H9 (cell line): ENCODE results near the gene AQP9. TPM values are rescaled to one million over a fixed set of nuclear protein-coding genes. Genes with fewer than 3 reads are reported as not detected.

ENCODE experiments used
- DNase-seq: peaks from one replicate; pipeline ENCODE4 v3.0.0-alpha.2; 2017
- H2AFZ ChIP-seq: one replicate; pipeline ENCODE4 v1.6.1; 2013; ENCODE audit warnings: mild to moderate bottlenecking, low read length, control low read depth, moderate library complexity
- H2AK5ac ChIP-seq: 2 replicates; pipeline ENCODE4 v1.6.1; 2013; ENCODE audit warnings: low read length, control low read depth, mixed read lengths; ENCODE audit not compliant: insufficient read length
- H2BK120ac ChIP-seq: one replicate; pipeline ENCODE4 v1.6.1; 2013; ENCODE audit warnings: low read depth, mild to moderate bottlenecking, low read length, control low read depth, inconsistent platforms; ENCODE audit not compliant: poor library complexity, severe bottlenecking
- H2BK12ac ChIP-seq: 2 replicates; pipeline ENCODE4 v1.6.1; 2013; ENCODE audit warnings: low read length, control low read depth, mixed read lengths, low read depth; ENCODE audit not compliant: insufficient read length
- H2BK15ac ChIP-seq: 2 replicates; pipeline ENCODE4 v1.6.1; 2013; ENCODE audit warnings: low read depth, low read length, control low read depth
- H2BK20ac ChIP-seq: one replicate; pipeline ENCODE4 v1.6.1; 2013; ENCODE audit warnings: low read depth, mild to moderate bottlenecking, low read length, control low read depth, inconsistent platforms; ENCODE audit not compliant: poor library complexity, severe bottlenecking
- H2BK5ac ChIP-seq: 2 replicates; pipeline ENCODE4 v1.6.1; 2013; ENCODE audit warnings: low read length, control low read depth, mixed read lengths; ENCODE audit not compliant: insufficient read length
- H3K14ac ChIP-seq: 2 replicates; pipeline ENCODE4 v1.6.1; 2013; ENCODE audit warnings: low read length, control low read depth; ENCODE audit not compliant: insufficient read depth
- H3K18ac ChIP-seq: 2 replicates; pipeline ENCODE4 v1.6.1; 2013; ENCODE audit warnings: low read depth, mild to moderate bottlenecking, mixed read lengths, low read length, control low read depth; ENCODE audit not compliant: insufficient read length
- H3K23ac ChIP-seq: 2 replicates; pipeline ENCODE4 v1.6.1; 2013; ENCODE audit warnings: low read length, control low read depth, mixed read lengths, low read depth; ENCODE audit not compliant: insufficient read length
- H3K23me2 ChIP-seq: 2 replicates; pipeline ENCODE4 v1.6.1; 2013; ENCODE audit warnings: low read depth, mild to moderate bottlenecking, mixed read lengths, low read length, control low read depth; ENCODE audit not compliant: insufficient read length, poor library complexity, severe bottlenecking
- H3K27ac ChIP-seq: 2 replicates; pipeline ENCODE4 v1.5.1; 2013; ENCODE audit warnings: low read length, control low read depth, mixed read lengths, low read depth; ENCODE audit not compliant: insufficient read length
- H3K27me3 ChIP-seq: 2 replicates; pipeline ENCODE4 v1.6.1; 2013; ENCODE audit warnings: low read length, control low read depth, inconsistent platforms; ENCODE audit not compliant: insufficient read depth
- H3K4ac ChIP-seq: 2 replicates; pipeline ENCODE4 v1.6.1; 2013; ENCODE audit warnings: low read depth, mild to moderate bottlenecking, control low read depth, inconsistent platforms, low read length, moderate library complexity
- H3K4me1 ChIP-seq: 2 replicates; pipeline ENCODE4 v1.6.1; 2013; ENCODE audit warnings: low read length, control low read depth, inconsistent platforms; ENCODE audit not compliant: insufficient read depth
- H3K4me2 ChIP-seq: 2 replicates; pipeline ENCODE4 v1.6.1; 2013; ENCODE audit warnings: low read length, control low read depth, mixed read lengths; ENCODE audit not compliant: insufficient read length, insufficient read depth
- H3K56ac ChIP-seq: 2 replicates; pipeline ENCODE4 v1.6.1; 2013; ENCODE audit warnings: low read depth, mild to moderate bottlenecking, mixed read lengths, low read length, control low read depth; ENCODE audit not compliant: insufficient read length
- H3K79me1 ChIP-seq: 2 replicates; pipeline ENCODE4 v1.6.1; 2013; ENCODE audit warnings: low read depth, mild to moderate bottlenecking, moderate library complexity, low read length, control low read depth, inconsistent platforms; ENCODE audit not compliant: insufficient read depth, poor library complexity, severe bottlenecking
- H3K79me2 ChIP-seq: 2 replicates; pipeline ENCODE4 v1.6.1; 2013; ENCODE audit warnings: low read length, control low read depth, inconsistent platforms; ENCODE audit not compliant: insufficient read depth
- H3K9ac ChIP-seq: 2 replicates; pipeline ENCODE4 v1.6.1; 2013; ENCODE audit warnings: low read length, control low read depth, mixed read lengths; ENCODE audit not compliant: insufficient read length; ENCODE audit errors: extremely low read depth
- H3K9me3 ChIP-seq: one replicate; pipeline ENCODE4 v1.6.1; 2013; ENCODE audit warnings: low read depth, low read length, inconsistent platforms; ENCODE audit not compliant: control insufficient read depth
- H3T11ph ChIP-seq: one replicate; pipeline ENCODE4 v1.6.1; 2013; ENCODE audit warnings: mild to moderate bottlenecking, low read length, control low read depth, inconsistent platforms
- H4K20me1 ChIP-seq: one replicate; pipeline ENCODE4 v1.6.1; 2013; ENCODE audit not compliant: control insufficient read depth, insufficient read length, insufficient read depth
- H4K5ac ChIP-seq: 2 replicates; pipeline ENCODE4 v1.6.1; 2013; ENCODE audit warnings: low read depth, mild to moderate bottlenecking, mixed read lengths, low read length, control low read depth; ENCODE audit not compliant: insufficient read length
- H4K8ac ChIP-seq: replicated peaks from 2 replicates; pipeline ENCODE4 v1.6.1; 2013; ENCODE audit warnings: low read length, control low read depth, mixed read lengths, low read depth; ENCODE audit not compliant: insufficient read length
- H4K91ac ChIP-seq: 2 replicates; pipeline ENCODE4 v1.6.1; 2013; ENCODE audit warnings: low read depth, mild to moderate bottlenecking, moderate library complexity, mixed read lengths, low read length, control low read depth; ENCODE audit not compliant: insufficient read length
- H3K27ac Mint-ChIP-seq, 3 experiments: 2 replicates in 2 of 3; 3 replicates in 1 of 3; pipeline ENCODE4 v1.8.0; 2020 to 2021; ENCODE audit warnings: mixed read lengths in 3 of 3, mild to moderate bottlenecking in 1 of 3, moderate library complexity in 1 of 3
- H3K27me3 Mint-ChIP-seq: 2 replicates; pipeline ENCODE4 v1.8.0; 2021; ENCODE audit warnings: low read depth, mild to moderate bottlenecking, moderate library complexity, mixed read lengths
- H3K36me3 Mint-ChIP-seq, 3 experiments: 2 replicates in 2 of 3; 3 replicates in 1 of 3; pipeline ENCODE4 v1.8.0; 2020 to 2021; ENCODE audit warnings: low read depth in 3 of 3, mixed read lengths in 3 of 3; ENCODE audit not compliant: insufficient read depth in 1 of 3
- H3K4me1 Mint-ChIP-seq, 2 experiments: 2 replicates each; pipeline ENCODE4 v1.8.0; 2020; ENCODE audit warnings: mixed read lengths in 2 of 2
- H3K4me3 Mint-ChIP-seq, 2 experiments: 2 replicates in 1 of 2; 3 replicates in 1 of 2; pipeline ENCODE4 v1.8.0; 2020 to 2021; ENCODE audit warnings: mild to moderate bottlenecking in 2 of 2, mixed read lengths in 2 of 2, moderate library complexity in 1 of 2
- H3K9me3 Mint-ChIP-seq, 2 experiments: 2 replicates in 1 of 2; 3 replicates in 1 of 2; pipeline ENCODE4 v1.8.0; 2020; ENCODE audit warnings: mild to moderate bottlenecking in 2 of 2, mixed read lengths in 2 of 2, moderate library complexity in 1 of 2
- CTCF ChIP-seq: fragments of 200-600 bp; sonication (generic); conservative IDR thresholded peaks from 3 replicates; pipeline ENCODE4 v1.8.0; 2021; ENCODE audit warnings: antibody characterized with exemption, mild to moderate bottlenecking
- WGBS: extraction: QIAGEN DNeasy Blood & Tissue Kit; methylation state at CpG from one replicate; pipeline ENCODE4 v1.1.7; 2013; ENCODE audit warnings: missing lambda C conversion rate, low lambda C conversion rate, mixed read lengths; ENCODE audit not compliant: insufficient read length; ENCODE audit errors: extremely low coverage; 5-methylcytosine and 5-hydroxymethylcytosine counted together
- total RNA-seq: library from RNA; stranded (reverse); gene quantifications from 2 replicates; pipeline ENCODE4 v1.2.1, GENCODE V29; 2021

The AQP9 gene
- total RNA-seq, 1 experiment from 2014 or later: not detected

GRCh38 chr15:58117619-58118018, 20.6 kb upstream of the AQP9 start:
- H2BK20ac ChIP-seq: no peak overlapping the region
- no peaks in the 10 kb centered on the region for H3K79me2 ChIP-seq
- TF ChIP-seq CTCF: no peak
- Mint-ChIP-seq H3K27me3 (no peaks in the 10 kb centered on the region; the same call in 1 of the 2 replicates), H3K36me3 (no peaks in the 10 kb centered on the region), H3K27ac (no peak overlapping the region), H3K4me3 (no peak overlapping the region), H3K4me1 (peaks cover 5 to 7% of the 10 kb centered on the region in 2 experiments), H3K9me3 (no peaks in the 10 kb centered on the region)
- DNase-seq: no peak
- no peak overlapping the region for H4K91ac ChIP-seq
- no peaks in the 10 kb centered on the region for H3K9me3 ChIP-seq
- WGBS: no CpG with 5 or more reads among the region's 1 CpG
- no peak overlapping the region for H2AFZ ChIP-seq
- no peaks in the 10 kb centered on the region for H3K4me1 ChIP-seq
- no peak overlapping the region for H3K23ac ChIP-seq
- no peak overlapping the region for H3K18ac ChIP-seq
- no peaks in the 10 kb centered on the region for H4K20me1 ChIP-seq
- H3K27ac ChIP-seq: no peak overlapping the region
- no peak overlapping the region for H4K8ac ChIP-seq
- H3K27me3 ChIP-seq: no peaks in the 10 kb centered on the region
- H3T11ph ChIP-seq: no peak overlapping the region
- H3K4ac ChIP-seq: no peak overlapping the region
- H3K14ac ChIP-seq: no peak overlapping the region
- no peaks in the 10 kb centered on the region for H3K23me2 ChIP-seq
- H2BK12ac ChIP-seq: no peak overlapping the region
- H2BK15ac ChIP-seq: no peak overlapping the region
- no peak overlapping the region for H2BK5ac ChIP-seq
- H2BK120ac ChIP-seq: no peak overlapping the region
- H3K9ac ChIP-seq: no peak overlapping the region
- H3K79me1 ChIP-seq: no peaks in the 10 kb centered on the region
- H3K56ac ChIP-seq: no peak overlapping the region
- H3K4me2 ChIP-seq: no peak overlapping the region
- H2AK5ac ChIP-seq: no peak overlapping the region
- H4K5ac ChIP-seq: no peak overlapping the region
